ENCODE results near the gene CRISPLD2. TPM values are rescaled to one million over a fixed set of nuclear protein-coding genes. Genes with fewer than 3 reads are reported as not detected.

The CRISPLD2 gene
- total and polyA plus RNA-seq, 9 of the 15 experiments (the other 6 are each of a cell fraction or from before 2014, with no cell fraction given) = 0.03 to 0.24 (median 0.04) TPM; not detected in 4

GRCh38 chr16:84929421-84930297 is 109.9 kb downstream of the CRISPLD2 start (continued):
- no peak for TF ChIP-seq CCAR2 (IDR thresholded peaks at IDR 0.05; ENCODE audit: low read depth, low read length)
- TF ChIP-seq GABPB1 (CRISPR knock-in tag; IDR thresholded peaks at IDR 0.05) = peak; percentile 51; the same call in 1 of the 2 replicates
- TF ChIP-seq RBM14 (IDR thresholded peaks at IDR 0.05; ENCODE audit: borderline replicate concordance, insufficient read depth, low read depth, low read length) = no peak
- no peak for TF ChIP-seq TEAD4 (IDR thresholded peaks at IDR 0.05; ENCODE audit: low read length)
- peak; percentile 97; the same call in 1 of the 2 replicates for TF ChIP-seq TEAD4 (CRISPR knock-in tag; IDR thresholded peaks at IDR 0.05; ENCODE audit: borderline replicate concordance)
- TF ChIP-seq STAG1 (CRISPR knock-in tag; IDR thresholded peaks at IDR 0.05; ENCODE audit: borderline replicate concordance) = no peak
- TF ChIP-seq CBFA2T2 (conservative IDR thresholded peaks at IDR 0.05) = peak; percentile 9; the same call in 1 of the 2 replicates
- TF ChIP-seq MECOM (CRISPR knock-in tag; IDR thresholded peaks at IDR 0.05) = no peak
- no peak for TF ChIP-seq SMARCA5 (IDR thresholded peaks at IDR 0.05)
- no peak for TF ChIP-seq ZNF23 (CRISPR knock-in tag; IDR thresholded peaks at IDR 0.05)
- peak in 1 of 2 experiments; percentile 80; a peak in 1 of 4 replicates for TF ChIP-seq TEAD1 (CRISPR knock-in tag; IDR thresholded peaks at IDR 0.05)
- TF ChIP-seq NR2C2 (CRISPR knock-in tag; IDR thresholded peaks at IDR 0.05) = peak; percentile 18; the same call in 1 of the 2 replicates
- no peak for TF ChIP-seq NR2C2 (tag; IDR thresholded peaks at IDR 0.05)
- TF ChIP-seq ZBTB1 (CRISPR knock-in tag; IDR thresholded peaks at IDR 0.05; ENCODE audit: borderline replicate concordance, low read depth) = peak; percentile 74
- no peak for TF ChIP-seq DPF2 (IDR thresholded peaks at IDR 0.05)
- TF ChIP-seq L3MBTL2 (IDR thresholded peaks at IDR 0.05) = peak; percentile 89
- peak; percentile 92 for TF ChIP-seq ZNF232 (CRISPR knock-in tag; IDR thresholded peaks at IDR 0.05)
- TF ChIP-seq YBX1 (IDR thresholded peaks at IDR 0.05) = no peak
- no peak for TF ChIP-seq RNF219 (CRISPR knock-in tag; IDR thresholded peaks at IDR 0.05)
- no peak for TF ChIP-seq CREB1 (IDR thresholded peaks at IDR 0.05)
- peak; percentile 65; the same call in 1 of the 2 replicates for TF ChIP-seq CREB1 (CRISPR knock-in tag; IDR thresholded peaks at IDR 0.05)
